Spleen (tissue), 11 donors: ENCODE results near the gene TSHB. TPM values are rescaled to one million over a fixed set of nuclear protein-coding genes. Genes with fewer than 3 reads are reported as not detected.

Experiments
- DNase-seq: peaks from one replicate; pipeline ENCODE4 v3.0.0-alpha.2; 2020
- H3K27ac ChIP-seq, 8 donors: fragments of 200-600 bp; sonication (generic) in 7 of 8; 1 replicate in 4 of 8; 2 replicates in 4 of 8; pipeline versions ENCODE4 v1.5.0 to v1.8.0; 2016 to 2021; ENCODE audit warnings: inconsistent platforms in 4 of 8, mild to moderate bottlenecking in 4 of 8, moderate library complexity in 1 of 8
- H3K27me3 ChIP-seq, 7 donors: fragments of 200-600 bp; sonication (generic) in 6 of 7; replicated peaks in 1 of 7; 1 replicate in 4 of 7; 2 replicates in 3 of 7; pipeline versions ENCODE4 v1.5.0 to v1.8.0; 2016 to 2021; ENCODE audit warnings: inconsistent platforms in 3 of 7, mild to moderate bottlenecking in 1 of 7
- H3K36me3 ChIP-seq, 6 donors: fragments of 200-600 bp; sonication (generic) in 5 of 6; 1 replicate in 4 of 6; 2 replicates in 2 of 6; pipeline versions ENCODE4 v1.5.0 to v1.8.0; 2016 to 2021; ENCODE audit warnings: inconsistent platforms in 2 of 6
- H3K4me1 ChIP-seq, 6 donors: fragments of 200-600 bp; sonication (generic) in 5 of 6; 1 replicate in 3 of 6; 2 replicates in 3 of 6; pipeline versions ENCODE4 v1.5.0 to v1.8.0; 2016 to 2021; ENCODE audit warnings: inconsistent platforms in 3 of 6
- H3K4me3 ChIP-seq, 8 donors: fragments of 200-600 bp; sonication (generic) in 7 of 8; 1 replicate in 4 of 8; 2 replicates in 4 of 8; pipeline versions ENCODE4 v1.5.0 to v1.8.0; 2016 to 2021; ENCODE audit warnings: inconsistent platforms in 4 of 8, mild to moderate bottlenecking in 4 of 8, moderate library complexity in 2 of 8
- H3K9me3 ChIP-seq, 8 donors: fragments of 200-600 bp; sonication (generic) in 7 of 8; 1 replicate in 4 of 8; 2 replicates in 4 of 8; pipeline versions ENCODE4 v1.5.0 to v1.8.0; 2016 to 2021; ENCODE audit warnings: inconsistent platforms in 4 of 8
- POLR2A ChIP-seq, 3 donors: fragments of 450-650 bp; IDR thresholded peaks; one replicate each; pipeline ENCODE4 v1.5.1; 2017; ENCODE audit warnings: antibody characterized with exemption in 3 of 3, mild to moderate bottlenecking in 1 of 3
- POLR2AphosphoS5 ChIP-seq, 3 donors: sonication (generic); formaldehyde crosslinking; IDR thresholded peaks; one replicate each; pipeline ENCODE4 v1.5.1; 2017; ENCODE audit warnings: antibody characterized with exemption in 3 of 3
- WGBS, 5 donors: extraction: QIAGEN DNeasy Blood & Tissue Kit in 3 of 5; methylation state at CpG; one replicate each; pipeline versions ENCODE4 v1.1.5 to v1.1.7; 2013 to 2018; 5-methylcytosine and 5-hydroxymethylcytosine counted together
- intact Hi-C: fragments of 100-400 bp; cut with DNase I; formaldehyde crosslinking; loops from one replicate; pipeline ENCODE4 v1.15.0; 2023; ENCODE audit warnings: low total_unique reads
- polyA plus RNA-seq, 3 donors: library from polyadenylated mRNA; stranded (reverse); fragments of 200-250 nt; gene quantifications; one replicate each; pipeline ENCODE4 v1.2.1, GENCODE V29; 2013
- total RNA-seq, 7 donors: library from RNA; depleted of rRNA in 3 of 7; stranded (reverse); fragments of >200 nt in 3 of 7; fragmentation: NEBNext Ultra II Directional in 4 of 7; extraction: Animal tissue kit (Norgen Biotek cat#: 25700) in 4 of 7; gene quantifications; one replicate each; pipeline versions ENCODE4 v1.1.0 to v1.2.1, GENCODE V29; 2016 to 2021
- TF ChIP-seq, protein P1 (sequence below), 11 experiments: fragments of 200-600 bp in 7 of 11; fragments of 450-650 bp in 4 of 11; sonication (generic) in 4 of 11; IDR thresholded peaks in 8 of 11; conservative IDR thresholded peaks in 3 of 11; 1 replicate in 7 of 11; 2 replicates in 4 of 11; pipeline versions ENCODE4 v1.4.0 to v1.8.0; 2016 to 2021; ENCODE audit warnings: antibody characterized with exemption in 11 of 11, inconsistent platforms in 4 of 11, mild to moderate bottlenecking in 1 of 11
- donor health status: healthy with polysubstance abuse.
- donor health status: DM: no; HTN: no; CAD: no; lungs with moderate emphysema.
- donor health status: DM: no; HTN: no; CAD: no.
- donor health status: Bipolar disorder and iron deficiency.
- donor health status: healthy.
- donor health status: DM: no; HTN: no; CAD: no.
- donor health status: DM: yes; HTN: yes; CAD: no.

Gene TSHB
- total and polyA plus RNA-seq, 10 donors: not detected

- WGBS, 5 donors: 87 to 95% (median 93%) methylated on average over 6 of the region's 6 CpGs
- no peak overlapping the region for H3K27ac ChIP-seq
- no peak overlapping the region for H3K4me3 ChIP-seq
- H3K9me3 ChIP-seq: no peaks in the 10 kb centered on the region
- no peak for DNase-seq
- intact Hi-C loops: no loop called here
- H3K4me1 ChIP-seq: peaks cover 0 to 15% (median 6%) of the 10 kb centered on the region in 6 donors
- TF ChIP-seq POLR2A (IDR thresholded peaks at IDR 0.05): no peak
- TF ChIP-seq POLR2AphosphoS5 (IDR thresholded peaks at IDR 0.05): no peak
- TF ChIP-seq, protein P1, sequence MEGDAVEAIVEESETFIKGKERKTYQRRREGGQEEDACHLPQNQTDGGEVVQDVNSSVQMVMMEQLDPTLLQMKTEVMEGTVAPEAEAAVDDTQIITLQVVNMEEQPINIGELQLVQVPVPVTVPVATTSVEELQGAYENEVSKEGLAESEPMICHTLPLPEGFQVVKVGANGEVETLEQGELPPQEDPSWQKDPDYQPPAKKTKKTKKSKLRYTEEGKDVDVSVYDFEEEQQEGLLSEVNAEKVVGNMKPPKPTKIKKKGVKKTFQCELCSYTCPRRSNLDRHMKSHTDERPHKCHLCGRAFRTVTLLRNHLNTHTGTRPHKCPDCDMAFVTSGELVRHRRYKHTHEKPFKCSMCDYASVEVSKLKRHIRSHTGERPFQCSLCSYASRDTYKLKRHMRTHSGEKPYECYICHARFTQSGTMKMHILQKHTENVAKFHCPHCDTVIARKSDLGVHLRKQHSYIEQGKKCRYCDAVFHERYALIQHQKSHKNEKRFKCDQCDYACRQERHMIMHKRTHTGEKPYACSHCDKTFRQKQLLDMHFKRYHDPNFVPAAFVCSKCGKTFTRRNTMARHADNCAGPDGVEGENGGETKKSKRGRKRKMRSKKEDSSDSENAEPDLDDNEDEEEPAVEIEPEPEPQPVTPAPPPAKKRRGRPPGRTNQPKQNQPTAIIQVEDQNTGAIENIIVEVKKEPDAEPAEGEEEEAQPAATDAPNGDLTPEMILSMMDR (IDR thresholded peaks at IDR 0.05 in 8 of 11, conservative IDR thresholded peaks at IDR 0.05 in 3 of 11): no peak
- peaks cover 0 to 5% (median 0%) of the 10 kb centered on the region in 7 donors for H3K27me3 ChIP-seq
- H3K36me3 ChIP-seq: peaks cover 0 to 52% (median 0%) of the 10 kb centered on the region in 6 donors
Measured at GRCh38 chr1:115057661-115058254, 28.1 kb downstream of the TSHB start.

- no peak overlapping the region for H3K27ac ChIP-seq
- WGBS, 5 donors: 43 to 50% (median 48%) methylated on average over 2 of the region's 2 CpGs
- peaks cover 0 to 47% (median 0%) of the 10 kb centered on the region in 6 donors for H3K36me3 ChIP-seq
- H3K4me3 ChIP-seq: no peak overlapping the region
- intact Hi-C loops: no loop called here
- no peak for TF ChIP-seq POLR2A (IDR thresholded peaks at IDR 0.05)
- TF ChIP-seq, protein P1 (IDR thresholded peaks at IDR 0.05 in 8 of 11, conservative IDR thresholded peaks at IDR 0.05 in 3 of 11): no peak
- TF ChIP-seq POLR2AphosphoS5 (IDR thresholded peaks at IDR 0.05): no peak
- peaks cover 0 to 4% (median 0%) of the 10 kb centered on the region in 8 donors for H3K9me3 ChIP-seq
- H3K27me3 ChIP-seq: peaks cover 0 to 5% (median 0%) of the 10 kb centered on the region in 7 donors
- peaks cover 0 to 23% (median 13%) of the 10 kb centered on the region in 6 donors for H3K4me1 ChIP-seq
- no peak for DNase-seq
Measured at GRCh38 chr1:115059316-115059715, 29.7 kb downstream of the TSHB start.

- no peak for TF ChIP-seq POLR2AphosphoS5 (IDR thresholded peaks at IDR 0.05)
- TF ChIP-seq, protein P1 (IDR thresholded peaks at IDR 0.05 in 8 of 11, conservative IDR thresholded peaks at IDR 0.05 in 3 of 11): no peak
- no peak for TF ChIP-seq POLR2A (IDR thresholded peaks at IDR 0.05)
- peaks cover 0 to 40% (median 0%) of the 10 kb centered on the region in 6 donors for H3K36me3 ChIP-seq
- 64 to 82% (median 66%) methylated on average over 4 of the region's 4 CpGs for whole genome bisulfite sequencing, 5 donors
- intact Hi-C loops: no loop called here
- H3K4me1 ChIP-seq: peaks cover 0 to 23% (median 13%) of the 10 kb centered on the region in 6 donors
- H3K9me3 ChIP-seq: peaks cover 0 to 4% (median 0%) of the 10 kb centered on the region in 8 donors
- no peak overlapping the region for H3K4me3 ChIP-seq
- no peak overlapping the region for H3K27ac ChIP-seq
- peaks cover 0 to 2% (median 0%) of the 10 kb centered on the region in 7 donors for H3K27me3 ChIP-seq
- DNase-seq: no peak
Measured at GRCh38 chr1:115060501-115060900, 30.9 kb downstream of the TSHB start.

DNA sequence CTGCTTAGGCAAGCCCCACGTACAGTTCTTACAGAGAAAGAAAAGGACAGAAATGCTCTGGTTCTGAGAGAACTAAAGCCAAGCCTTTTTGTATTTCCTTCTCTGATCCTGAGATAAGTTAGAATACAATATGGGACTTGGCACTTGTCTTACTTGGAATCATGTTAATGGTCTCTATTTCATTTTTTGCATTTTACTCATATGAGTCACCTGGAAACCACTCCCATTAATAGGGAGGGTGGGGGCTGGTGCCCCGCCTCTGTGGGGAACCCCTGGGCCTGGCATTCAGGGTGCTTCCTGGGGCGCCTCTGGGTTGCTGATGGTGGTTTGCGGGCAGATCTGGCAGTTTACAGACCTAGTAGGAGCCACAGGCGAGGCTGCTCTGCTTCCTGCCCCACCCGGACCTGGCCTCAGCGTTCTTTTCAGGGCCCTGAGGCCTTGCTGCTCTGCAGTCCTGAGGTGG, 32.9 kb downstream of the TSHB start:
- Histone ChIP-seq H3K4me3 (no peak overlapping the region), H3K4me1 (peaks cover 0 to 23% (median 13%) of the 10 kb centered on the region in 6 donors), H3K27me3 (no peaks in the 10 kb centered on the region), H3K36me3 (peaks cover 0 to 20% (median 0%) of the 10 kb centered on the region in 6 donors), H3K9me3 (peaks cover 0 to 4% (median 0%) of the 10 kb centered on the region in 8 donors), H3K27ac (peak overlapping the region in 3 of 8 donors; percentile 5 to 53 (median 36))
- DNase-seq: peak; percentile 91
- intact Hi-C loops: no loop called here
- 19 to 54% (median 23%) methylated on average over 7 of the region's 7 CpGs for WGBS, 5 donors
- TF ChIP-seq, protein P1 (IDR thresholded peaks at IDR 0.05 in 8 of 11, conservative IDR thresholded peaks at IDR 0.05 in 3 of 11): no peak
- TF ChIP-seq POLR2AphosphoS5 (IDR thresholded peaks at IDR 0.05) (peak in 2 of 3 donors; percentile 46 to 52), POLR2A (IDR thresholded peaks at IDR 0.05) (no peak)
